HG03045 (cell line): ENCODE data around the gene SERINC5.

Source experiments
- ATAC-seq: cut with Tn5 transposase; IDR thresholded peaks from one replicate; pipeline ENCODE4 v1.9.1; 2021; ENCODE audit warnings: mild to moderate bottlenecking, moderate library complexity; ENCODE audit not compliant: unreplicated experiment

Gene SERINC5

DNA sequence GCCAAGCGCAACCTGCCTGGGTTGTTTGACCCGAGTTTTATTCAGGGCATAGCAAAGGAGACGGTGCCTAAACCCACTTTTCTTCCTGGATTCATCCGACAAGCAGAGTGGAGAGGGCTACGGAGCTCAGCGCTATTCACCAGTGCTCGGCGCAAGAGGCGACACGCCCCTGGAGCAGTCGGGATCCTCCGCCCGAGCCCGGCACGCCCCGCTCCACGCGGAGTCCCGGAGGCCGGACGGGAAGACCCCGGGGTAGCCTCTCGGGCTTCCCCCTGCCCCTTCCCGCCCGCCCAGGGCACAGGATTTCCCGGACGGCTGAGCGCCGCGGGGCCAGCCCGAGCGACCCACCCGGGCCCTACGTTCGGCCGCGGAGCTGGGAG lies 427 bp downstream of the SERINC5 start:
- peak; percentile 55 for ATAC-seq

DNA sequence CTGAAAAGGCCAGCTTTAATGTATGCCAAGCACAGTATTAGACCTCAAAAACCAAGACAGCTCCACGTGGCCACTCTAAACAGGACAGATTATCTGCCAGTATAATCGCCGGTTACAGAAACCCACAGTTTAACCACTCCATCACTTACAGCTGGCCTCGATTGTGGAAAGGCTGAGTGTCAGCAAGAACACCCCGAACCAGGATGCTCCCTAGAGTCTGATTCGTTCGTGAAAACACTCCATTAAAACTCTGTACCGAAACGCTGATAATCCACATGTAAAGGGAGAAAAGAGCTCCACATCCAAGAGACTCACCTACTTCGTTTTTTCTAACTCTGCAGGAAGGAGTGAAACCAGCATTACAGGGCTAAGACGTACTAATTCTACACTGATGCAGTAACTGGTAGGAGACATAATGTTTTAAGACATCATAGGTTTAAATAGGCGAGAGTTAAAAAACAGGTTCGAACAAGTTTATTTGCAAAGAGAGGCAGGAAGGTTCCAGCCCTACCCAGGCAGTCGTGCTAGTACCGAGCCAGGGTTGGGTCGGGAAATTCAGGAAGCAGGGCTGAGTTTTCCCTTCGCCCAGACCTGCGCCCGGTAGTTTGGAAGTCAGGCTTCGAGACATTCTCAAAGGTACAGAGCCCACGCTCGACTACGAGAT lies 949 bp downstream of the SERINC5 start:
- ATAC-seq = no peak

DNA sequence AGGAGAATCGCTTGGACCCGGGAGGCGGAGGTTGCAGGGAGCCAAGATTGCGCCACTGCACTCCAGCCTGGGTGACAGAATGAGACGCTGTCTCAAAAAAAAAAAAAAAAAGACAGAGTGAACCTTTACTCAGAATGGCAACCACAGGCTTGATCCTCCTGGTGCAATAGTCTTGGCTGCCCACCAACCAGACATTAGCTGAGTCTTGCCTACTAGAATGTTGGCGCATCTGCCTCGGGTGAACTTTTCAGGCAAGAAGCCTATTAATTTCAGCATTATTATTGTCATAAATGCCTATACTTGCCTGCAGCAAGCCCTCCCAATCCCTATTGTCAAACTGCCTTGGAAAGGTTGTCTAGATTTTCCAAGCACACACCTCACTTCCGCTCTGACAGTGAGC lies 4.2 kb downstream of the SERINC5 start:
- ATAC-seq = no peak

DNA sequence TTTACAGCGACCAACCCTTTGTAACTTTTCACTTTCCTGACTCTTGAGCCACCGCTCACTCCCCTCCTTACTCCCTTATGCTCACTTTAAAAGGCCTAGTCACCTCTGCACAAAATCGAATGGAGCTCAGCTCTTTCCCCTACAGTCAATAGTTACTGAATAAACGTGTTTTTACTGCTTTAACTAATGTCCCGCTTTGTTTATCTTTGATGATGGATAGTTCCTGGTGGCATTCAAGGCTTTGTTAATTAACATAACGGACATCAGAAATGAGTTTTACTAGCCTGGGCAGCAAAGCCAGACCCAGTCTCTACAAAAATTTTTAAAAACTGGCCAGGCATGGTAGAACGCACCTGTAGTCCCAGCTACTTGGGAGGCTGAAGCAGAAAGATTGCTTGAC lies 5.0 kb downstream of the SERINC5 start:
- ATAC-seq = no peak

DNA sequence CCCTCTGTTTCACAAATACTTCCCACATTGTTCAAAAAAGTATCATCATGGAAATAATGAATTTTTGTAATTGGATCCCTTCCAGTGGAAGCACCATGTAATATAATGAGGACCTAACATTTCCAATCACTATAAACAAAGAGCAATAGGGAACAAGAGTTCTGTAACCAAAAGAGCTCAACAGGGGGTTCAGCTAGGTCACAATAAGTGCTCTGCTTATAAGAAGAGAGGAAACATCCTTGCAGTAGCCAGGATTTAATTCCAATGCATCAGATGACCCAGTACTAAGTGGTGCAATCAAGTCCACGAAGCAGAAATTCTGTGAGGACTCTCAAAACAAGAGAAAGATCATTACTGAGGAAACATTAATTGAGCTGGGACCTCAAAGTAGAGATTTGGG lies 5.9 kb downstream of the SERINC5 start:
- no peak for ATAC-seq

DNA sequence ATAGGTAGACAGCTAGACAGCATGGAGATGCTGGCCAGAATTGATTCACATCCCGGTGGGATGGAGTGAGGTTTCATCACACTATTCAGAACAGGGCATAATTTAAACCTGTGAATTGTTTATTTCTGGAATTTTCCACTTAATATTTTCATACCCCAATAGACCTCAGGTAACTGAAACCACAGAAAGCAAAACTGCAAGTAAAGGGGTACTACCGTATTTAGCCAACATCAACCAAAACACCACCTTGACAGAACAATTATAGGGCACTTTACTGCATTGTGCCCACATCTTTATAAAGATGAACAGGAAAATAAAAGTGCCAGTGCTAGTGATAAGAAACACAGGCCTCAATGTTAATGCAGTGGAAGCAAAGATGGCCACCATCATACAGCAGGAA lies 7.5 kb downstream of the SERINC5 start:
- ATAC-seq = no peak

DNA sequence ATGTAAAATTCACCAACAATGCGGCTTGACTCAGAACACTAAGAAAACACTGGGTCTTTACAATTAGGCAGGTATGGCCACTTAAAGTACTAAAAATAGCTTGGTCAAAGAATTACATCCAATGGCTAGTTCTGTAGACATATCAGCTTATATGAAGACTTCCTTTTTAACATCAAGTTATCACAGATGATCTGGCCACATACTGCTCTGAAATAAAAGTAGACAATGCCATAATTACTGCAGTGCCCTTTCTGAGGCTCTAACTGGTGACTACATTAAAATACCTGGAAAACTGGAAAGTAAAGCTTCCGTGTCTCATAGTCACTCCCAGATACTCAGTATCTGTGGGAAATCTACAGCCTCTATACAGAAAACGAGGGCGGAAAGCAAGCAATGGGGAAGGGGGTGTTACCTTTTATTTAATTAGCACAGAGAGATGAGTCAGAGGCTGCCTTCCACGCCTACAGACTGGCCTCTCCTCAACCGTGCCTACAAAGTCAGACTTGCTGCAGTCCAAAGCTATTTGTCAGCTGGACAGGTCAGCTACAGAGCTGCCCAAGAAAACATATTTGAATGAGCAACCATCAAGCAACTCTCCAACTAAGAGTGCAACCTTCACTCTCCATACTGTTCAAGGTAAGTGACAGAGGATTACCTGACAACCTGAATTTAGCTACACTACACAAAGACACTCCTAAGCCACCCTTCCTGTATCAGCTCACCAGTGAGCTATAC lies 8.7 kb downstream of the SERINC5 start:
- ATAC-seq = peak; percentile 89

DNA sequence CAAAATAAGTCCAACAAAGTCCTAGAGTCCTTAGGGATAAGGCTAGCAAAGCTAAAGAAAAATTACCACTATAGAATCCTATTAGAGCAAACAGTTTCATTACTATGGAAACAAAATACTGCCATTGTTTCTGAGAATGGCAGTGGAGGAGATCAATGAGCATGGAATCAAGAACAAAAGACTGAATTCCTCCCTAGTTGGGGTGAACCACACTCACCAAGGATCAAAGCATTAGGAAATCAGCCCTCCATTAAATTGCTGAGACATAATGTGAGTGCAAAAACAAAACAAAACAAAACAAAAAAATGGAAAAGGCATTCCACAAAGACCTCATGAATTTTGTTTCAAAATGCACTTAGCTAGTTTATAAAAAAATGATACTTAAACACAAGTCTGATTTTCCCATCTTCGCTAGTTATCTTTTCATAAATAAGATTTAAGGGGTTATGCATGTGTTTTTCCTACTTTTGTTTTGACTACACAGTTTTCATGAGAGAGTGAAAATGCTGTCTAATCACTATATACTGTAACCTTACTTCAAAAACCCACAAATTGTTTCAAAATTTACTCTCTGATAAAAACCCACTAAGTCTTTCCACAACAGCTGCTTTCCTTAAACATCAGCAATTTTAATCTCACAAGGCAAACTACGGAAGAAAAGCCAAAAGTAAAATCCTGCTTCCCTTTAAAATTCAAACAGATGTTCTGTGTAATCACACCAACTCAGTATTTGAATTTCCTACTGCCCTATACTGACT lies 9.7 kb downstream of the SERINC5 start:
- ATAC-seq = no peak

DNA sequence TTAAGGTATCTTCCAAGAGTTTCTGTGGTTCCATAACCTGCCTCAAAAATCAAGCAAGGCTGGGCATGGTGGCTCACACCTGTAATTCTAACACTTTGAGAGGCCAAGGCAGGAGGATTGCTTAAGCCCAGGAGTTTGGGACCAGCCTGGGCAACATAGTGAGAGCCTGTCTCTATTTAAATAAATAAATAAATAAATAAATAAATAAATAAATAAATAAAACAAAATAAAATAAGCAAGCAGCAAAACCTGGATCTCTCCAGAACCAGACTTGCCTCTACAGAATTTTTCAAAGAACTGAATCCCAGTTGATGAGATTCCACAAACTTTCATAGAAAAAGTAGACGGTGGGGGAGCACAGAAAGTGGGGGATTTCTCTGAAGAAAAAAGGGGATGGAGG lies 12.3 kb downstream of the SERINC5 start:
- no peak for ATAC-seq

DNA sequence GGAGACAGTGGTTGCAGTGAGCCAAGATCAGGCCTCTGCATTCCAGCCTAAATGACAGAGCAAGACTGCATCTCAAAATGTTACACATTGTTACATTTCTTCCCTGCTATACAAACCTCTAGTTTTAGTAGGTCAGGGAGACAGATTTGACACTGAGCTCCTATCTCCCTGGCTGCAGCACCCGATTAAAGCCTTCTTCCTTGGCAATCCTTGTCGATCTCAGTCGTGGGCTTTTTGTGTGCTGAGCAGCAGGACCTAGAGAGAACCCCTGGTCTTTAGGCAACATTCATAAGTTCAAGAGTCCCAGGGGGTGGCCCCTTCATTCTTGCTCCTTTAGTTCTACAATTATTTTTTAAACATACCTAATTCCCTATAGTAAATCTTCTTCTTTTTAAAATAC lies 13.0 kb downstream of the SERINC5 start:
- no peak for ATAC-seq

DNA sequence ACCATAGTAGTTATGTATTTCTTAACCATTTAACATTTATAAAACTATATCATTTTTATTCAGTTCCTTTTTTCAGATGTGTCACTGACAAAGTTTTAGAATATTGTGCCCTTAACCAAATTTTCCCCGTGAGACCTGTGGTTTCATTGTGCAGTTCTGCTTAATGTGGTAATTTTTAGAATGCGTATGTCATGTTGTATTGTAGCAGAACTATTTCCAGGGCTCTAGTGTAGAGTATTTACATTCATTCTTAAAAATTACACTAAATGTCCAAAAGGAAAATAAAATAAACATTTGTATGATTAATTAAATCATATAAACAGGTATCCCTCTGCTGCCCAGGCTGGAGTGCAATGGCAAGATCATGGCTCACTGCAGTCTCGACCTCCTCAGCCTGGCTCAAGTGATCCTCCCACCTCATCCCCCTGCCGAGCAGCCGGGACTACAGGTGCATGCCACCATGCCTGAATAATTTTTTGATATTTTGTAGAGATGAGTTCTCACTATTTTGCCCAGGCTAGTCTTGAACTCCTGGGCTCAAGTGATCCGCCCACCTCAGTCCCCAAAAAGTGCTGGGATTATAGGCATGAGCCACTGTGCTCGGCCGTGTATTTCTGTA lies 15.4 kb downstream of the SERINC5 start:
- no peak for ATAC-seq

DNA sequence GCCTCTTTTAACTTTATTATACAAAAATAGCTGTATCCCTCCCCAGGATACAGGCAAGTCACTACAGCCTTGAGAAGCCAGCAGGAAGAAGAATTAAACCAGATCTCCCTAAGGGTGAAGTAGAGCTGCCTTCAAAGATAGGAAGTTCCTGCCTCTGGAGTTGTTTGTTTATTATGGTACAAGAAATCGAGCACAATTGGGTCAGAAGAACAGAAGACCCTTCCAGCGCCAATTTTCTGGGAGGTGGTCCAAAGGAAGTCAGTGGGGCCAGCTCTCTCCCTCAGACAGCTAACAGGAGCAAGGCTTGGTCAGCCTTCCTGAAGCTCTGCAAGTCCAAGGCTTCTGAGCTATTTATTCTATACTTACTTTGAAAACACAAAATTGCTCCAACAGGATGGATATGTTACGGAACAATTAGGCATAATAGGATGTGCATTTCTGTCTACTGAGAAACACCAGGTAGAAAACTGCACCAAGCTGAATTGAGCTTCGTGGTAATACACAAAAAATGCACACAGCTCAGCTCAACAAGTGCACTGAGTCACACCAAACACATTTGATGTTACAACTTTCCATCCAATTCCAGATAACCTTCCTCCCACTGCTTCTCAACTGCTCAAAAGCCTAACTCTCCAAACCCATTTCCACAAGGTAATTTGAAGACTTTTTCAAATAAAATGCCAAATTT lies 16.0 kb downstream of the SERINC5 start:
- no peak for ATAC-seq

DNA sequence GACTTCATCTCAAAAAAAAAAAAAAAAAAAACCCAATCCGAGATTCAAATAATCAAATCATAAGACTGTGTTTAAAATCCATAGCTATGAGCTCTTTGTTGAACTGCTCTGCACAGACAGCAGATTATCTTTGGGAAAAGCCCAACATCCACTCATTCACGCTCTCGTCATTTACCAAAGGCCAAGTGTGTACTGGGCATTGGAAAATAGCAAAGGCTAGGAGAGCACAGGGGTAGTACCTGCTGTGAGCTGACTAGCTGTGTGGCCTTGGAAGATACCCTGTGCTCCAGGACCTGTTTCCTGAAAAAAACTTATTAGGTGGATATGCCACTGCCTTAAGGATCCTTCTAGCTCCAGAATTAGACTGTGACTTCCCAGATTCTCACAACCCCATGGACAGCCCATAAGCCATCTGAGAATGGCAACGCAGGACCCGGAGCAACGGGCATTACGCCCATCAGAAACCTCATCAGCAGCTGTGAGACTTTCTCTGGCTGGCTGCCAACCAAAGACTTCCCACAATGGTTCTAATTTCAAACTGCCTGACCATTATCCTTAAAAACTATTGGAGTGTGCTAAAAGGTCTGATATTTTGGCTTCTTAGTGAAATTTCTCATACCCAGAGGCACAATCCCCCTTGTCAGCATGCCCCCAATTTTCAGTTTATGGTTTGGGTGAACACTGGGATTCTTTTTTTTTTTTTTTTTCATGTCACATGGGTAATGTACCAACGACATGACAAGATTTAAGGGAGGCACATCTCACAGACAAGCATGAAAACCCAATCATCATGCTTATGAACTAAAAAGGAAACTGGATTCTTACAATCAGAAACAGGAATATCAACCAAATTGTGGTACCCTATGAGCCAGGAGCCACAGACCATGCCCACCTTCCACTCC lies 16.8 kb downstream of the SERINC5 start:
- ATAC-seq = no peak

DNA sequence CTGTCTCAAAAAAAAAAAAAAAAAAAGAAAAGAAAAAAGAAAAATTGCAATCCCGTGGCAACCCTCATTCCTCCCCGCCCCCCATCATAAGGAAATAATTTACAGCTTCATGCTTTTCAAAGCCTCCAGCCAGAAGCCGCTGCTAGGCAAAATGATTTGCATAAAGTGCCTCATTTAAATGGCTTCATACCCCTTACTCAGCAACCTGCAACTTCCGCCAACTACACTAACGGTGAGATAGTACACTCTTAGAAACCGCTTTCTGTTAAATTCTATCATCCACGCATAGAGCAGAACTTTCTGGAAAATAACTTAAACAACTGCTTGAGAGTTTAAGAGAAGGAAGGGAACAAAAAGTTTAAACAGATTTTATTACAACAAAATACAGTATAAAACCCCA lies 17.8 kb downstream of the SERINC5 start:
- no peak for ATAC-seq

DNA sequence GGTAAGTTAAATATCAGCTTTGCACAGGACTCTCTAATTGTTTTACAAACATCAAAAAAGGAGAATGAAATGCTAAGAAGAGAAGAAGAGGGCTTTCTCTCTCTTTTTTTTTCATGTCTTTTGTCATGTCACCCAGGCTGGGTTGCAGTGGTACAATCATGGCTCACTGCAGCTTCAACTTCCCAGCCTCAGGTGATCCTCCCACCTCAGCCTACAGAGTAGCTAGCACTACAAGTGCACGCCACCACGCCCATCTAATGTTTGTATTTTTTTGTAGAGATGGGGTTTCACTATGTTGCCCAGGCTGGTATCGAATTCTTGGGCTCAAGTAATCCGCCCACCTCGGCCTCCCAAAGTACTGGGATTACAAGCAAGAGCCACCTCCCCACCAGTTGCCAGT lies 18.6 kb downstream of the SERINC5 start:
- no peak for ATAC-seq

DNA sequence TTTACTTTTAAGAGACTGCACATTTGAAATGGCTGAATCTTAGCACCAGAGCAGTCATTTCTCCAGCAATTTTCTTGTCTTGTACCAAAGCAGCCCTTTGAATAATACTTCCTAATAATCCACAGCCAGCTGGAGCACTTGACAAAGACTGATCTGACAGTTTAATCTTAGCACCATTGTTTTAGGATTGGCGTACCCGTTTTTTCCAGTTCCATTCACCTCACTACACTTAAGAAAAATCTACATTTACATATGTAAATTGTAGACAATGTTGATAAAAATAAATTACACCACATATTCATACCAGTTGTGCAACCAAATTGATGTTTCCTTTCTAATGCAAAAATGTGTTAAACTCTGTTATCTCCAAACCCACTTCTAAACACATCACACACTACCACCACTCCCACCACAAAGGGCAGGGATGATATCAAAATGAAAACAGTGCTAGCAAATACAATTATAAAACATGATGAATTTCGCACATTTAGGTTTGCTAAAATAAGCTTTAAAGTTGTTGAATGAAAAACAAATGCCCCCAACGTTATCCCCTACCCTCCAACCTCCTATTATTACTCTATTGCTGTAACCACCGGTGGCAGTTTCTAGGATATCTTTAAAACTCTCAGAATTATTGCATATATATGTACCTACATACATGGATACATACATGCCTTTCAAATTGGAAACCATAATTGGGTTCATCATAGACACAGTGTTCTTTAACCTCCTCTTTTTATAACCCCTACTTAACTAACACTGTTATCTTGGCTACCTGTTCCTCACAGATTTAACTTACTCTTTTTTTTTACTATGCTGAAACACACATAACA lies 21.5 kb downstream of the SERINC5 start:
- ATAC-seq = no peak

DNA sequence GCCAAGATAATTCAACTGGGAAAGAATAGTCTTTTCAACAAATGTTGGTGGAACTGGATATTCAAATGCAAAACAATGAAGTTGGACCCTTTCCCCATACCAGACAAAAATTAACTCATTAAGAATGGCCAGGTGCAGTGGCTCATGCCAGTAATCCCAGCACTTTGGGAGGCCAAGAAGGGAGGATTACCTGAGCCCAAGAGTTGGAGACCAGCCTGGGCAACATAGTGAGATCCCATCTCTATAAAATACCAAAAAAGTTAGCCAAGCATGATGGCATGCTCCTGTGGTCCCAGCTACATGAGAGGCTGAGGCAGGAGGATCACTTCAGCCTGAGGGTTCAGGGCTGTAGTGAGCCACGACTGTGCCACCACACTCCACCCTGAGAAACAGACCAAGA lies 24.2 kb downstream of the SERINC5 start:
- no peak for ATAC-seq

DNA sequence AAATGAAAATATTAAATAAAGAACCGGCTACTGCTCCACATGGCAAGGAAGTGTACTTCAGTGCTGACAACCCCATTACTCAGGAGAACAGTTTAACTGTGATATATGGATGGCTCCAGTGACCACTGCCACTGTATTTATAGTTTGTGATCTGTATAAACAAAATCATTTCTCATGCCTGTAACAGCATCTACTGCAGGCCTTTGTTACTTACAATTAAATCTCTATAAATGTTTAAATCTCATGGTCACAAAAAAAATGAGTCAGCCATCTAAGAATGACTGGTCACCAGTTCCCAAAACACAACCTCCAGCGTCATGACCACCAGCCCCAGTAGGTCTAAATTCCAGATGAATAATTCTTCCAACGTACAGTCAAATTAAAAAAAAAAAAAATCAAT lies 24.6 kb downstream of the SERINC5 start:
- no peak for ATAC-seq
